Epithelial cell of proximal tubule (primary cell): ENCODE data around the gene BABAM2. TPM values are rescaled to one million over a fixed set of nuclear protein-coding genes. Genes with fewer than 3 reads are reported as not detected.

ENCODE experiments used
- DNase-seq: peaks from one replicate; pipeline ENCODE4 v3.0.0-alpha.2; 2011; ENCODE audit warnings: low read depth
- H3K4me3 ChIP-seq: 2 replicates; pipeline ENCODE4 v1.5.1; 2011; ENCODE audit warnings: low read depth, mild to moderate bottlenecking, low read length
- CTCF ChIP-seq: conservative IDR thresholded peaks from 2 replicates; pipeline ENCODE4 v1.5.1; 2012; ENCODE audit warnings: low read depth, mild to moderate bottlenecking, low read length
- total RNA-seq: library from RNA; depleted of rRNA; stranded (reverse); fragments of >200 nt; gene quantifications from 2 replicates; pipeline ENCODE4 v1.2.3, GENCODE V29; 2015

The BABAM2 gene
- total RNA-seq, 1 donor from 2014 or later = 23.6 TPM

GRCh38 chr2:27993950-27994728 is 103.6 kb downstream of the BABAM2 start:
- TF ChIP-seq CTCF = no peak
- no peak for DNase-seq
- H3K4me3 ChIP-seq = no peak overlapping the region

- no peak for DNase-seq
- H3K4me3 ChIP-seq = no peak overlapping the region
- no peak for TF ChIP-seq CTCF
Observed at GRCh38 chr2:27996156-27996922, 105.8 kb downstream of the BABAM2 start.

- no peak for DNase-seq
- H3K4me3 ChIP-seq = no peak overlapping the region
- no peak for TF ChIP-seq CTCF
Observed at GRCh38 chr2:28000287-28000686, 109.8 kb downstream of the BABAM2 start.

DNA sequence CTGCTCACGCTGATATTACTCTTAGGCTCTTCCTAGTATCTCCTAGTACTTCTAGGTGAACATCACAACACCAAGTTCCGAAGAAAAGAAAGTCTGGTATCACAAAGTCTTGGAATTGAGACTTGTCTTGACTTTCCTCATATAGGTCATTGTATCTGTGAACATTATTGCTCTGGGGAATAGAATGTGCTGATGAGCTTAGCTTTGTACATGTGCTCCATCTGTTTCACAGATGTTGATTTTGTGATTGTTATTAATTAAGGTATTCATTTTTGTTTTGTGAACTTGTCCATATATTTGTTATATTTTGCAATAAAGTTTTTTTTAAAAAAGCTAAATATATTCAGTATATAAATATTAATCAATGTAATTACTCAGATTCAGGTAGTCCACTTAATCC is 111.7 kb downstream of the BABAM2 start:
- H3K4me3 ChIP-seq = no peak overlapping the region
- TF ChIP-seq CTCF = no peak

DNA sequence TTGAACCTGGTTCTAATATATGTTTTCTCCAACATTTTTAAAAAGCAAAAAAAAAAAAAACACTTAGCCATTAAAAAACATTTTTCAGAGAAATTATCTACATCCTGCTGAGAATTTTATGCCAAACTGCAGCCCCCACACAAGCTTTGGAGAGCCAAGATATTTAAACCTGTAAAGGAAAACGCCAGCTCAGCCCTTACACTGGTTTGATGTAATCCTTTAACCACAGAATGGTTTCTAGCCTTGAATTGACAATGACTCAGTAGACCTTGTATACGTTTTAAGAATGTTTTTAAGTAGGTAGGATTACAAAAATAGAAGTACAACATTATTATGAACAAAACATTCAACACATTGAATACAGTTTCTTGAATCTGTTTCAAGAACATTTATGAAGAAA is 113.6 kb downstream of the BABAM2 start:
- H3K4me3 ChIP-seq = no peak overlapping the region
- no peak for DNase-seq
- no peak for TF ChIP-seq CTCF

More for the DNA sequence above, 111.7 kb downstream of the BABAM2 start:
- DNase-seq = no peak

GRCh38 chr2:28009732-28010131 is 119.2 kb downstream of the BABAM2 start:
- TF ChIP-seq CTCF = no peak
- no peak overlapping the region for H3K4me3 ChIP-seq
- no peak for DNase-seq
